PC-9 (cell line): ENCODE data around the gene AMDHD1. TPM values are rescaled to one million over a fixed set of nuclear protein-coding genes. Genes with fewer than 3 reads are reported as not detected.

ENCODE experiments used
- Bru-seq: library from RNA; stranded (reverse); fragments of 400-500 nt; gene quantifications from one replicate; lab custom pipeline; 2021; lab: Mats Ljungman, UMichigan
- BruChase-seq, 2 experiments: library from RNA; stranded (reverse); fragments of 400-500 nt; gene quantifications; one replicate each; lab custom pipeline; 2021; lab: Mats Ljungman, UMichigan
- BruUV-seq: library from RNA; stranded (reverse); fragments of 400-500 nt; replicated peaks from 2 replicates; lab custom pipeline; 2021; lab: Mats Ljungman, UMichigan
- CTCF ChIA-PET: fragments of 300-600 bp; sonication (Branson Sonifier 250); formaldehyde crosslinking; loops from one replicate; lab custom pipeline; 2022; ENCODE audit warnings: antibody characterized with exemption; lab: Charles Lee
- POLR2A ChIA-PET: fragments of 300-600 bp; sonication (Branson Sonifier 250); formaldehyde crosslinking; loops from one replicate; lab custom pipeline; 2022; ENCODE audit warnings: antibody characterized with exemption; ENCODE audit not compliant: unreplicated experiment; lab: Charles Lee
- DNase-seq, 2 experiments: peaks; one replicate each; pipeline versions ENCODE4 v3.0.0 to v3.0.0-alpha.2; 2015 to 2022; ENCODE audit warnings: mixed read lengths in 1 of 2
- H2AFZ ChIP-seq: fragments of 200-600 bp; sonication (generic); 2 replicates; pipeline ENCODE4 v1.8.1; 2017; ENCODE audit warnings: antibody characterized with exemption
- H3F3A ChIP-seq: fragments of 200-600 bp; sonication (generic); 2 replicates; pipeline ENCODE4 v1.8.1; 2017; ENCODE audit warnings: antibody characterized with exemption, mild to moderate bottlenecking, low read depth; ENCODE audit not compliant: insufficient read depth
- H3K27ac ChIP-seq: fragments of 200-600 bp; sonication (generic); 2 replicates; pipeline ENCODE4 v1.6.1; 2016; ENCODE audit warnings: mixed run types
- H3K27me3 ChIP-seq: fragments of 200-600 bp; sonication (generic); 2 replicates; pipeline ENCODE4 v1.6.1; 2016; ENCODE audit warnings: low read depth, mixed run types; ENCODE audit not compliant: insufficient read depth
- H3K36me3 ChIP-seq: fragments of 200-600 bp; sonication (generic); 2 replicates; pipeline ENCODE4 v1.6.1; 2016; ENCODE audit warnings: low read depth, mixed run types
- H3K4me1 ChIP-seq: fragments of 200-600 bp; sonication (generic); replicated peaks from 2 replicates; pipeline ENCODE4 v1.6.1; 2016; ENCODE audit warnings: mixed run types; ENCODE audit not compliant: insufficient read depth
- H3K4me2 ChIP-seq: fragments of 200-600 bp; sonication (generic); 2 replicates; pipeline ENCODE4 v1.6.1; 2017; ENCODE audit warnings: mixed run types
- H3K4me3 ChIP-seq: fragments of 200-600 bp; sonication (generic); 2 replicates; pipeline ENCODE4 v1.6.1; 2016; ENCODE audit warnings: mixed run types
- H3K79me2 ChIP-seq: fragments of 200-600 bp; sonication (generic); 2 replicates; pipeline ENCODE4 v1.6.1; 2017; ENCODE audit warnings: low read depth, mixed run types
- H3K9me2 ChIP-seq: fragments of 200-600 bp; sonication (generic); 2 replicates; pipeline ENCODE4 v1.8.1; 2017; ENCODE audit warnings: mild to moderate bottlenecking; ENCODE audit not compliant: insufficient read depth
- H3K9me3 ChIP-seq: fragments of 200-600 bp; sonication (generic); 2 replicates; pipeline ENCODE4 v1.8.1; 2016; ENCODE audit warnings: low read depth; ENCODE audit not compliant: insufficient read depth
- H4K20me1 ChIP-seq: fragments of 200-600 bp; sonication (generic); 2 replicates; pipeline ENCODE4 v1.8.1; 2017; ENCODE audit not compliant: insufficient read depth
- CTCF ChIP-seq: fragments of 200-600 bp; sonication (generic); conservative IDR thresholded peaks from 2 replicates; pipeline ENCODE4 v1.6.1; 2017; ENCODE audit warnings: mixed run types, antibody characterized with exemption, mild to moderate bottlenecking, moderate library complexity
- EZH2 ChIP-seq: fragments of 200-600 bp; sonication (generic); IDR thresholded peaks from 2 replicates; pipeline ENCODE4 v1.8.0; 2017; ENCODE audit warnings: antibody characterized with exemption, low read depth
- intact Hi-C: fragments of 100-400 bp; cut with micrococcal nuclease; formaldehyde crosslinking; loops from one replicate; pipeline ENCODE4 v1.10.0; 2022; ENCODE audit not compliant: unreplicated experiment
- long read RNA-seq: library from polyadenylated mRNA; stranded (forward); transcript quantifications from one replicate; pipeline ENCODE4 v2.0.0, GENCODE V29; 2022
- total RNA-seq: library from RNA; stranded (reverse); gene quantifications from 2 replicates; pipeline ENCODE4 v1.2.3, GENCODE V29; 2021

AMDHD1 gene
- total RNA-seq (2.9 TPM in 2 replicates), Bru-seq, nascent RNA (percentile 37 among the genes with signal in this experiment), BruChase-seq, experiment 1, labeled RNA remaining after a 2-hour chase (percentile 37 among the genes with signal in this experiment), BruChase-seq, experiment 2, labeled RNA remaining after a 6-hour chase (percentile 35 among the genes with signal in this experiment)
- long read RNA-seq, transcript AMDHD1-201 (9 exons, 2,260 nt), result major isoform, 5 of 7 reads
- long read RNA-seq, partial matches to known transcripts, result 0 of 7 reads
- long read RNA-seq, other reads (novel, unspliced or antisense), result 2 of 7 reads

- H4K20me1 ChIP-seq, result no peaks in the 10 kb centered on the region
- ChIA-PET CTCF (no interaction called here), POLR2A (interaction anchor here (0.7 kb wide), 1 partner anchor 76 kb away, joined by 3 read pairs; no protein-coding TSS in a partner anchor)
- H3F3A ChIP-seq, result no peaks in the 10 kb centered on the region
- BruUV-seq, result no TSS peak
- peaks cover 5% of the 10 kb centered on the region; the same call in 1 of the 2 replicates for H3K4me1 ChIP-seq
- TF ChIP-seq EZH2 (no peak), CTCF (no peak; the same call in 1 of the 2 replicates)
- intact Hi-C loops, result no loop called here
- H2AFZ ChIP-seq, result peak within 1 kb of the TSS; percentile 83
- peak within 1 kb of the TSS; percentile 78 for H3K4me2 ChIP-seq
- DNase-seq, result peak; percentile 36 to 59
- peak within 1 kb of the TSS; percentile 52 for H3K27ac ChIP-seq
- no peaks in the 10 kb centered on the region for H3K27me3 ChIP-seq
- H3K9me3 ChIP-seq, result no peaks in the 10 kb centered on the region
- peak within 1 kb of the TSS; percentile 85 for H3K4me3 ChIP-seq
- H3K36me3 ChIP-seq, result no peaks in the 10 kb centered on the region
- H3K79me2 ChIP-seq, result 0 out of 2 replicates have a peak, but pooled peaks cover 3% of the 10 kb centered on the region
- no peaks in the 10 kb centered on the region for H3K9me2 ChIP-seq
Measured at GRCh38 chr12:95943330-95943842, at the start of gene AMDHD1. AMDHD1 (plus strand) TSS chr12:95943331; CDS start chr12:95943399, 68 bp downstream.

GRCh38 chr12:95896846-95897245, 46.3 kb upstream of the AMDHD1 start:
- no peaks in the 10 kb centered on the region for H4K20me1 ChIP-seq
- no peak overlapping the region for H3K4me2 ChIP-seq
- no TSS peak for BruUV-seq
- H3K4me3 ChIP-seq, result no peak overlapping the region
- no peak for TF ChIP-seq EZH2
- TF ChIP-seq CTCF, result no peak
- H3F3A ChIP-seq, result no peaks in the 10 kb centered on the region
- no peaks in the 10 kb centered on the region for H3K9me2 ChIP-seq
- H3K27ac ChIP-seq, result no peak overlapping the region
- no peaks in the 10 kb centered on the region for H3K27me3 ChIP-seq
- DNase-seq, result no peak
- ChIA-PET POLR2A (no interaction called here), CTCF (interaction anchor here (0.6 kb wide), 1 partner anchor 57 kb away, joined by 4 read pairs; no protein-coding TSS in a partner anchor)
- no peak overlapping the region; the same call in 1 of the 2 replicates for H2AFZ ChIP-seq
- no peaks in the 10 kb centered on the region for H3K4me1 ChIP-seq
- no peaks in the 10 kb centered on the region for H3K79me2 ChIP-seq
- intact Hi-C loops, result no loop called here
- no peaks in the 10 kb centered on the region for H3K9me3 ChIP-seq
- H3K36me3 ChIP-seq, result no peaks in the 10 kb centered on the region

GRCh38 chr12:95898081-95898480, 45.0 kb upstream of the AMDHD1 start:
- no peaks in the 10 kb centered on the region for H3K27me3 ChIP-seq
- H3K9me2 ChIP-seq, result no peaks in the 10 kb centered on the region
- no peaks in the 10 kb centered on the region for H3K36me3 ChIP-seq
- H3F3A ChIP-seq, result no peaks in the 10 kb centered on the region
- DNase-seq, result no peak
- BruUV-seq, result no TSS peak
- TF ChIP-seq CTCF, result no peak
- no peak for TF ChIP-seq EZH2
- no peak overlapping the region for H3K4me2 ChIP-seq
- no peak overlapping the region for H3K27ac ChIP-seq
- H3K79me2 ChIP-seq, result no peaks in the 10 kb centered on the region
- H3K9me3 ChIP-seq, result peaks cover 6% of the 10 kb centered on the region; the same call in 1 of the 2 replicates
- no peak overlapping the region for H2AFZ ChIP-seq
- intact Hi-C loops, result no loop called here
- H3K4me3 ChIP-seq, result no peak overlapping the region
- ChIA-PET CTCF (no interaction called here), POLR2A (no interaction called here)
- H4K20me1 ChIP-seq, result no peaks in the 10 kb centered on the region
- no peaks in the 10 kb centered on the region for H3K4me1 ChIP-seq
